ENCODE data around the gene CPHXL.

CPHXL gene

DNA sequence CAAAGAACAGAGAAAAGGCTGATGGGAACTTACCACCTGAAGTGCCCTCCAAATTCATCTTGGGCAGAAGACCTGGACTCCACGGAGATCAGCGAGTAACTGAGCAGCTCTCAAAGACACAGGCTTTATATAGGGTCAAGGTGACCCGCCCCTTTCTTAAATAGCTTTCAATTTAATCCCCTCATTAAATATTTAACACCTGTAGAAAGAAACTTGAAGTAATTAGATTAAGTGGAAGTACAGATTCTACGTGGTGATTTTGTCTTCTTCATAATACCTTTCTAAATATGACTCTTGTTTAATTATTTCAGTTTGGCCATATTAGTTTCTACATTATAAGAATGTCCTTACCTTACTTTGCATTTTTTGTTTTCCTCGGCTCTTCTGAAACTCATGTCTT, 24.9 kb downstream of the CPHXL start, which contains the start of gene DUXB:
DUXB (minus strand) TSS at position 101 of the 400 bp plus-strand sequence; CDS start at position 58, 43 bp downstream.
- DNase-seq (ENCODE audit: low spot score) = no peak

DNA sequence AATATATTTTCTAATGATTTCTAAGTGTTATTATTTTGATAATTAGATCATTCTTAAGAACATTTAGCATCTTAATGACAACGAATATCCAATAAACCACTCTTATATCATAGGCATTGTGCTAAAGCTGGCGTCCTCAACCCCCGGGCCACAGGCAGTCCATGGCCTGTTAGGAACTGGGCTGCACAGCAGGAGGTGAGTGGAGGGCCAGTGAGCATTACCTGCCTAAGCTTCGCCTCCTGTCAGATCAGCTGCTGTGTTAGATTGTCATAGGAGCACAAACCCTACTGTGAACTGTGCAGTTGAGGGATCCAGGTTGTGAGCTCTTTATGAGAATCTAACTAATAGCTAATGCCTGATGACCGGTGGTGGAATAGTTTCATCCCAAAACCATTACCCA, 28.7 kb downstream of the CPHXL start:
- DNase-seq (ENCODE audit: low spot score) = no peak

DNA sequence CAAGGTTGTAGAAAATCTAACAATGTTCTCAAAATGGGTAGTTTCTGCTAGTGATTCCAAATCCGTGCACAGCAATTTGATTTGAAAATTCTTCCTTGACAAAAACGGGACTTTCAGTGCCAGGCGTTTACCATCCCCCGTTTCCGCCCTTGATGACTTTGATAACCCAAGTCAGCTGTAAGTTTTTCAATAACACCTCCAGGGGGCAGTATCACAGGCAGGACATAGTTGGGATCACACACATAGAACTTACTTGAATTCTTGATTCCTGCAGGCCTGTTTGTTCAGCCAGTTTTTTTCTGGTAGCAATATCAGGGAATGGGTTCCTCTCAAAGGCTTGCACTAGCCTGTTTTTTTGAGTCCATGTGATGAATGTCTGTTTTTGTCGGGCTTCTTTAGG, 30.6 kb downstream of the CPHXL start:
- no peak for DNase-seq (ENCODE audit: low spot score)

DNA sequence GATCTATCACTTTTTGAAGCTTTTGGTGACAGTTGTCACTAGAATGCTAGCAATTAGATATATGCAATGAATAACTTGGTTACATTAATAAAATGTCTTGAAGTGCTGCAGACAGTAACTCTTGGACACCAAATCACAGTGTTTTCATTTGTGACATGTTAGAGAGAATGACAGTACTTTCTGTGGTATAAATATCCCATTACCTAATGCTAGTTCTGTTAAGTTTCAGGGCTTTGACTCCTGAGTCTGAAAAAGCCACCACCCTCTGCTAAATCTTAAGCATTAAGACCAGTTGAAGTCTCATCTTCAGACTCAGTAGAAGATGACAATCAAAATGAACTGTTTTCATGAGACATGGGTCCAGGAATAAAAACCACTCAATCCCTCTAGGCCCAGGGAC, 38.9 kb downstream of the CPHXL start:
- DNase-seq (ENCODE audit: low spot score) = no peak

DNA sequence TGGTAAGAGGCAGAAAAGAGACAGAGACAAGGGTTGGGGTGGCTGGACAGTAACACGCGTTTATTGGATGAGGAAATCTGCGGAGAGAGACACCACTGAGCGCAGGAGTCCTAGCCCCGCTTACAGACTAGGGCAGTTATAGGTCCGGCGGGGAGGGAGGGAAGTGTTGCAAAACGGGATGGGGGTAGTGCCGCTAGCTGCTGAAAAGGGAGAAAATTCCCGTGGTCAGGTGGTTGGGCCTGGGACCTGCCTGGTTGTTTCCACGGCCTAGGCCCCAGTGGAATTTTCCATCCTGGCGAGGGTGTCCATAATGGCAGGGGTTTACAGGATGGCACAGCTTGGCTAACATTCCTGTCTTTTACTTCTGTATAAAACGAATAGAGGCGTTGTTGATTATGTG, 44.0 kb downstream of the CPHXL start:
- DNase-seq (ENCODE audit: low spot score) = no peak

DNA sequence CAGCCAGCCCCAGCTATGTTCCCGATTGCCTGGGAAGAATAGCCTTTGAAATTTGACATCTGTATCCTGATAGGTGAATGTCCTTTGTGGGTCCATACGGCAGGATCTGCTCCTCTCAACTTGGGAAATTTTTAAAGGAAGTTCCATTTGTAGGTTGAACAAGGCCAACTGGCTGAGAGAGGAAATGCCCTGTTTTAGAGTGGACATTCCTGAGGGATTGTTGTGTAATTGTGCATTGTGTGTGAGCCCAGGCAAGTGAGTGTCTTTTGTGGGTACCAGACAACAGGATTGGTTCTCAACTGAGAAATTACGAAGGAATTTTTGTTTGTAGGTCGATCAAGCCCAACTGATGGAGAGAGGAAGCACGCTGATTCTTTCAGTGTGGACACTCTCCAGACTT, 46.9 kb downstream of the CPHXL start:
- no peak for DNase-seq (ENCODE audit: low spot score)

DNA sequence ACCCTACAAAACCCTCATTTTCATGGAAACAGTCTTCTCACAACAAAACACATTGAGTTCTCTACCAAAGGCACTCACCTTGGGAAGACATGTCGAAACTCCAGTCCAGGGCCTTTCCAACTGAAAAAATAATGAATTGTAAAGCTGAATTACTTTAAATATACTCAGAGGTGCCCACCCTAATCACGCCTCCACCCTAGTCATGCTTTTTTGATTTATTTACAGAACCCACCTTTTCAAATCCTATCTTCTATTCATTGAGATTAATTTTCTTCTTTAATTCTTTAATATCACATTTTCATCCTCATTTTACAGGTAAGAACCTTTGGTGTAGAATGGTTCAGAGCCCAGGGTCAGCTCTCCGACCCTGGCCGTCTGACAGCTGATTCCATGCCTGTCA, 49.4 kb downstream of the CPHXL start, which contains the start of gene CPHXL2:
CPHXL2 (minus strand) TSS at position 101 of the 400 bp plus-strand sequence; CDS start at position 91, 10 bp downstream.
- no peak for DNase-seq (ENCODE audit: low spot score)

DNA sequence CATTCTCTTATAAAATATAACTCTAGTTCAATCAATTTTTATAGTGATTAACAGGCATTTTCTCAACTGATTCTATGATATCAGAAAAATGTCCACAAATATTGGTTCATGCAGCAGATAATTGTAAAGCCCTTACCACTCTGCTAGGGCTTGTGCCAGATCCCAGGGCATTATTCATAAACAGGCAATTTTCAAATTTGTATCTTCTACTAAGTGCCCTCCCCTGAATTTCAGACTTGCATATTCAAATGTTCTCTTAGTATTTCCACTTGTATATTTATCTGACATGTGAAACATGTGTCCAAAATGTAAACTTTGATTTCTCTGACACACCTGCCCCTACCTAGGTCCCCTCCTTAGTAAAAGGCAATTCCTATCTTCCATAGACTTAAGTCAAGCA, 58.8 kb downstream of the CPHXL start:
- DNase-seq (ENCODE audit: low spot score) = no peak
